Muscle layer of duodenum (tissue), 2 donors: ENCODE measurements around the gene MTHFSD.

Experiments used
- H3K27ac ChIP-seq: one replicate; pipeline ENCODE4 v1.7.0; 2013; ENCODE audit warnings: mild to moderate bottlenecking, low read length
- H3K27me3 ChIP-seq: one replicate; pipeline ENCODE4 v1.7.0; 2013; ENCODE audit warnings: low read depth, mild to moderate bottlenecking, control low read depth, low read length
- H3K36me3 ChIP-seq, 2 donors: one replicate each; pipeline ENCODE4 v1.7.0; 2013; ENCODE audit warnings: low read length in 2 of 2, control low read depth in 1 of 2, mild to moderate bottlenecking in 1 of 2; ENCODE audit not compliant: insufficient read depth in 2 of 2, control insufficient read depth in 1 of 2
- H3K4me1 ChIP-seq, 2 donors: one replicate each; pipeline ENCODE4 v1.7.0; 2013; ENCODE audit warnings: low read length in 2 of 2, mild to moderate bottlenecking in 2 of 2, control low read depth in 1 of 2, moderate library complexity in 1 of 2; ENCODE audit not compliant: insufficient read depth in 2 of 2, control insufficient read depth in 1 of 2
- H3K4me3 ChIP-seq, 2 donors: one replicate each; pipeline ENCODE4 v1.7.0; 2013; ENCODE audit warnings: low read length in 2 of 2, low read depth in 1 of 2, mild to moderate bottlenecking in 1 of 2
- H3K9me3 ChIP-seq, 2 donors: one replicate each; pipeline ENCODE4 v1.7.0; 2013; ENCODE audit warnings: low read length in 2 of 2, control low read depth in 1 of 2, mild to moderate bottlenecking in 1 of 2; ENCODE audit not compliant: control insufficient read depth in 1 of 2
- donor health status: healthy.

MTHFSD gene

GRCh38 chr16:86541560-86541959, 13.5 kb downstream of the MTHFSD start:
- H3K27ac ChIP-seq: no peak overlapping the region
- H3K9me3 ChIP-seq: no peaks in the 10 kb centered on the region
- no peaks in the 10 kb centered on the region for H3K4me1 ChIP-seq
- H3K4me3 ChIP-seq: no peak overlapping the region
- H3K27me3 ChIP-seq: no peaks in the 10 kb centered on the region
- peaks cover 50 to 87% of the 10 kb centered on the region in 2 donors for H3K36me3 ChIP-seq

GRCh38 chr16:86540894-86541293, 14.1 kb downstream of the MTHFSD start:
- Histone ChIP-seq H3K9me3 (no peaks in the 10 kb centered on the region), H3K4me3 (no peak overlapping the region), H3K4me1 (no peaks in the 10 kb centered on the region), H3K27ac (no peak overlapping the region), H3K36me3 (peaks cover 50 to 87% of the 10 kb centered on the region in 2 donors), H3K27me3 (no peaks in the 10 kb centered on the region)

GRCh38 chr16:86538196-86538780, 16.7 kb downstream of the MTHFSD start:
- Histone ChIP-seq H3K4me1 (no peaks in the 10 kb centered on the region), H3K4me3 (no peak overlapping the region), H3K27me3 (no peaks in the 10 kb centered on the region), H3K9me3 (no peaks in the 10 kb centered on the region), H3K27ac (no peak overlapping the region), H3K36me3 (peaks cover 50 to 70% of the 10 kb centered on the region in 2 donors)

- H3K4me3 ChIP-seq: no peak overlapping the region
- no peaks in the 10 kb centered on the region for H3K9me3 ChIP-seq
- no peaks in the 10 kb centered on the region for H3K27me3 ChIP-seq
- peaks cover 47 to 62% of the 10 kb centered on the region in 2 donors for H3K36me3 ChIP-seq
- no peaks in the 10 kb centered on the region for H3K4me1 ChIP-seq
- H3K27ac ChIP-seq: no peak overlapping the region
These were observed 17.5 kb downstream of the MTHFSD start for GRCh38 chr16:86537486-86537885.

GRCh38 chr16:86536621-86537020, 18.4 kb downstream of the MTHFSD start:
- Histone ChIP-seq H3K27ac (no peak overlapping the region), H3K36me3 (peaks cover 38 to 55% of the 10 kb centered on the region in 2 donors), H3K27me3 (no peaks in the 10 kb centered on the region), H3K4me3 (no peak overlapping the region), H3K4me1 (peaks cover 0 to under 1% of the 10 kb centered on the region in 2 donors), H3K9me3 (no peaks in the 10 kb centered on the region)

GRCh38 chr16:86534779-86535615, 20.0 kb downstream of the MTHFSD start:
- Histone ChIP-seq H3K4me1 (peaks cover 0 to 6% of the 10 kb centered on the region in 2 donors), H3K4me3 (no peak overlapping the region), H3K27me3 (no peaks in the 10 kb centered on the region), H3K36me3 (peaks cover 23 to 41% of the 10 kb centered on the region in 2 donors), H3K27ac (no peak overlapping the region), H3K9me3 (no peaks in the 10 kb centered on the region)

- Histone ChIP-seq H3K27ac (no peak overlapping the region), H3K9me3 (no peaks in the 10 kb centered on the region), H3K36me3 (peaks cover 12 to 30% of the 10 kb centered on the region in 2 donors), H3K4me3 (no peak overlapping the region), H3K27me3 (no peaks in the 10 kb centered on the region), H3K4me1 (peaks cover 0 to 6% of the 10 kb centered on the region in 2 donors)
These were observed 21.2 kb downstream of the MTHFSD start for GRCh38 chr16:86533767-86534351.

- Histone ChIP-seq H3K36me3 (peaks cover 4 to 22% of the 10 kb centered on the region in 2 donors), H3K4me3 (no peak overlapping the region), H3K4me1 (peaks cover 0 to 6% of the 10 kb centered on the region in 2 donors), H3K27me3 (no peaks in the 10 kb centered on the region), H3K9me3 (no peaks in the 10 kb centered on the region), H3K27ac (no peak overlapping the region)
These were observed 22.0 kb downstream of the MTHFSD start for GRCh38 chr16:86533076-86533475.

- no peak overlapping the region for H3K4me3 ChIP-seq
- no peak overlapping the region for H3K27ac ChIP-seq
- peaks cover 0 to 16% of the 10 kb centered on the region in 2 donors for H3K36me3 ChIP-seq
- peaks cover 0 to 6% of the 10 kb centered on the region in 2 donors for H3K4me1 ChIP-seq
- no peaks in the 10 kb centered on the region for H3K27me3 ChIP-seq
- no peaks in the 10 kb centered on the region for H3K9me3 ChIP-seq
These were observed 22.6 kb downstream of the MTHFSD start for GRCh38 chr16:86532526-86532815.

- Histone ChIP-seq H3K4me3 (no peak overlapping the region), H3K27ac (no peak overlapping the region), H3K36me3 (peaks cover 0 to 14% of the 10 kb centered on the region in 2 donors), H3K27me3 (no peaks in the 10 kb centered on the region), H3K9me3 (no peaks in the 10 kb centered on the region), H3K4me1 (peaks cover 0 to 6% of the 10 kb centered on the region in 2 donors)
These were observed 23.2 kb downstream of the MTHFSD start for GRCh38 chr16:86531641-86532525.

GRCh38 chr16:86531191-86531545, 23.9 kb downstream of the MTHFSD start:
- peaks cover 0 to 6% of the 10 kb centered on the region in 2 donors for H3K4me1 ChIP-seq

More at GRCh38 chr16:86531191-86531545, 23.9 kb downstream of the MTHFSD start:
- H3K27ac ChIP-seq: peak overlapping the region; percentile 16
- H3K27me3 ChIP-seq: no peaks in the 10 kb centered on the region
- H3K9me3 ChIP-seq: no peaks in the 10 kb centered on the region
- H3K36me3 ChIP-seq: peaks cover 0 to 7% of the 10 kb centered on the region in 2 donors
- H3K4me3 ChIP-seq: no peak overlapping the region
